ENCODE results near the gene RER1.

The RER1 gene, protein sequence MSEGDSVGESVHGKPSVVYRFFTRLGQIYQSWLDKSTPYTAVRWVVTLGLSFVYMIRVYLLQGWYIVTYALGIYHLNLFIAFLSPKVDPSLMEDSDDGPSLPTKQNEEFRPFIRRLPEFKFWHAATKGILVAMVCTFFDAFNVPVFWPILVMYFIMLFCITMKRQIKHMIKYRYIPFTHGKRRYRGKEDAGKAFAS

DNA sequence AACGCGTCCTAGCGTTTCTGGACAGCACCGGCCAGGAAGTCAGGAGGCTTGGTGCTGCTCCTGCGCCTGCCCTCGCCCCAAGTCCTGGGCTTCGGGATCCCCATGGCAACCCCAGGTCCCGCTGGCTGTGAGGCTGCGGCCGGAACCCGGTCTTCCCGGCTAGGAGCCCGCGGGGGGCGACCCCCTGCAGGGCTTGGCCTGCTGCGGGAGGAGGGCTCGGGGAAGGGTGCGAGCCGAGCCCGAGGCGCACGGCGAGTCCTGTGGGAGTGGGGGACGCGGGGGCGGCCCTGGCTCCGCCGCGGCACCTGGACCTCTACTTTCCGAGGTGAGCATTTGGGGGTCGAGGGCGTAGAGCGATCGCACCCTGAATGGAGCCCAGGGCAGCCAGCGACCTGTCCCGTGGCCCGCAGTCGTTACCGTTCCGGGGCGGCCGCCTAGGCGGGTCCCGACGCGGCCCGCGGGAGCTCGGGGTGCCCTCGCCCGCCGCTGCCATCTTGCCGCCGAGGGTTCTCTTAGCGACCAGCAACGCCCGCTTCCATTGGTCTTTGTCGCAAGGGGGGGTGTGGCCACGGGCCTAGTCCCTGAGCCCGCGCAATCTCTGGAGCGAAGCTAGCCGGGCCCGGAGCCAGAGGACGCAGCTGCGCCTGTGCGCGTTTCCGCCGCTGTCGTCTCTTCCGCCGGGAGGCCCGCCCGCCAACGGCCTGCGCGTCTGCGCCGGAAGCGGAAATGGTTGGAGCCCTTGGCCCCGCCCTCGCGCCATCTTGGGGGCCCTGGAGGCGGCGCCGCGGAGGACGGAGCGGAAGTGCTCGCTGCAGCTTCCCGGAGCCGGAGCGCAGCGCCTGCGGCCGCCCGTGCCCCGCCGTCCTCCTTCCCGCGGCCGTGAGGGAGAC is at the start of gene RER1, which contains the start of gene MORN1:
RER1 (plus strand) TSS at position 801 of the 890 bp plus-strand sequence. CDS start 3,950 bp downstream, outside the sequence.
MORN1 (minus strand) TSS at position 514 of the 890 bp plus-strand sequence; CDS start at position 493, 21 bp downstream.
- peak; percentile 99 for DNase-seq

DNA sequence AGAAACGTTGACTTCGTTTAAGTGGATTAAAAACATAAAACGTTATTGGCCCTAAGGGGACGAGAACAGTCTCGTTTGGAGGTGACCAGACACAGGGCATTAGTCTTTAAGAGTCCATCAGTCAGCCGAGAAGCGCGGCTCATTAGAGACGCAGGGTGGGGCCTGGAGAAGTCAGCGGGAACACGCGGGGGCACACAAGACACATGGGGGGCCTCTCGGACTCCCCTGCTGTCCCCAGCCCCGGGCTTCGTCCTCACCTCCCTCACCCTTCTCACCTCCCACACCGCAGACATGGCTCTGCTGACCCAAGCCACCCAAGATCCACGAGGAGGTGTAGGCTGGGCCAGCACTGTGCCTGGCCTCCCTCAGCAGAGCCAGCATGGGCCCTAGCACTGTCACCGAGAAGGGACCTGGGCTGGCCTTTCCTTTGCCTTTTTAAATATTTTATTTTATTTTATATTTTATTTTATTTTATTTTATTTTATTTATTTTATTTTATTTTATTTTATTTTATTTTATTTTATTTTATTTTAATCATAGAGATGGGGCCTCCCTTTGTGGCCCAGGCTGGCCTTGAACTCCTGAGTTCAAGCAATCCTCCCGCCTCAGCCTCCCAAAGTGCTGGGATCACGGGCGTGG is 49.1 kb upstream of the RER1 start:
- no peak for DNase-seq

DNA sequence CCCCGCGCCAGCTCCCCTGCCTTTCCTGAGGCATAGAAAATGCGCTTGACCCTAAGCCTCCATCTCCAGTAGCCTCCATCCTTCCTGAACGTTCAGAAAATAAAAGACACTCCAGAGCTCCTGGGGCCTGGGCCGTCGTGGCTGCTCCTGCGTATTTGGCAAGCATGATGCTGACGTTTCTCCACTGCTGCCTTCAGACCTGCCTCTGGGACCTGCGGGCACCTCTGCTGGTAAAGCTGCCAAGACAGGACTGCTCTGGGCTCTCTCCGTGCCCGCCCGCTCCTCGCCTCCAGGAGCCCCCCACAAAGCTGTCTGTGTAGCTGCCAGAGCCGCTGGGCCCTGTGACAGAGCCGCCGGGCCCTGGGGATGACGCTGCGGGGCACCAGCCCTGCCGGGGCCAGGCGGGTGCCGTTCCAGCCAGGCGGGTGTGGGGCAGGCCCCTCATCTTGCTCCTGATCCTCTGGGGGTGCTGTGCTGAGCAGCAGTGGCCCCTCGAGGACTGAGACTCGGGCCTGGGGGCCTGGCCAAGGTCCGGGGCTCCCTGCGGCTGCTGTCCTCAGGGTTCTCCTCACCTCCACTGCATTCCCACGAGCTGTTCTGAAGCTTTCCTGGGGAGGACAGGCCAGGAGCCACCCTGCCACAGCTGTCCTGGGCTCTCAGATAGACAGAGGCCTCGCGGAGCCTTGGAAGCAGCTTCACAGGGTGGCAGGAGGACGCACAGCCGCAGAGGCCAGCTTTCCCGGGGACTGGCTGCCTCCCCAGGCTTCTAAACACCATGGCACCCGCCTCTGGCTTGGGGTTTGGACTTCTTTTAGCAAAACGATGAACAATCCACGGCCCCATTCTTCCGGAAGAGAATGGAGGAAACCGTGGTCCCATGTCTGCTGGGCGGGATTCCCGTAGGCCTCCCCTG is 48.4 kb upstream of the RER1 start:
- DNase-seq = no peak

DNA sequence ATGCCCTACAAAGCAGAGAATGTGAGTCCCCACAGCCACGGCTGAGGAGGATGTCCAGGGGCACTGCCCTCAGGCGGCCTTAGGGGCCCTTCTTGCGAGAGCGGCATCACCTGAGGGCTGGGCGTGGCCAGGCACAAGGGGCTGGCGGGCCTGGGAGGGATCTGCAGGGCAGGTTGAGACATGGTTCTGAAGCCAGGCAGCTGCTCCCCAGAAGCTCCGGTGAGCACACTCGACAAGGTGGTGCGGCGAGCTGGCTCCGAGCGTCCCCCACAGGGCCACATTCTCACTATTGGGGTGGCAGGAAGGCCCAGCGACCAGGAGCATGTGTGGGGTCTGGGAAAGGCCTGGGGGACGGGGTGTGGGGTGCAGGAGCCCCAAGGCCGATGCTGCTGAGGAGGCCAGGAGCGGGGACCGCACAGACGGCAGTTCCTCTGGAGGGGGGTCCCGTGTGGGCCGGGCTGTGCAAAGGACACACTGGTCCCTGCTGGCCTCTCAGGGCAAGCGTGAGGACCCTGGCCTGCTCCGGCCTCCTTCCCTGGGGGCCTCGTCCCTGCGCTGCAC is 47.4 kb upstream of the RER1 start:
- DNase-seq = no peak

DNA sequence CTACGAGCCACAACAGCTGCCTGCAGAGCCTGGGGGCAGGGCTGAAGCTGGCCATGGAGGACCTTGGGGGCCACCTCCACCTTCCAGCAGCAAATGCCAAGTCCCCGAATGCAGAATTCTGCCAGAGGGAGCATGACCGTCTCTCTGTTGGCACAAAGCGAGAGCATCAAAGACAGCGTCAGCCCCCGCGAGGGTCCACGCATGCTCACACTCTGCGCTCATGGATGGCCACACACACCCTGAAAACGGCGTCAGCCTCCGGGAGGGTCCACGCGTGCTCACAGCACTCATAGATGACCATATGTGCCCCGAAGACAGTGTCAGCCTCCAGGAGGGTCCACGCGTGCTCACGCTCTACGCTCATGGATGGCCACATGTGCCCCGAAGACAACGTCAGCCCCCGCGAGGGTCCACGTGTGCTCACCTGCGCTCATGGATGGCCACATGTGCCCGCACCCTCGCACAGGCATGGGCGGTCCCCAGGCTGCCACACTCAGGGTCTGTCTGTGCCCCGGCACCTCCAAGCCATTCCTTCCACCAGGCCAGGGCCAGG is 46.8 kb upstream of the RER1 start:
- DNase-seq = no peak

DNA sequence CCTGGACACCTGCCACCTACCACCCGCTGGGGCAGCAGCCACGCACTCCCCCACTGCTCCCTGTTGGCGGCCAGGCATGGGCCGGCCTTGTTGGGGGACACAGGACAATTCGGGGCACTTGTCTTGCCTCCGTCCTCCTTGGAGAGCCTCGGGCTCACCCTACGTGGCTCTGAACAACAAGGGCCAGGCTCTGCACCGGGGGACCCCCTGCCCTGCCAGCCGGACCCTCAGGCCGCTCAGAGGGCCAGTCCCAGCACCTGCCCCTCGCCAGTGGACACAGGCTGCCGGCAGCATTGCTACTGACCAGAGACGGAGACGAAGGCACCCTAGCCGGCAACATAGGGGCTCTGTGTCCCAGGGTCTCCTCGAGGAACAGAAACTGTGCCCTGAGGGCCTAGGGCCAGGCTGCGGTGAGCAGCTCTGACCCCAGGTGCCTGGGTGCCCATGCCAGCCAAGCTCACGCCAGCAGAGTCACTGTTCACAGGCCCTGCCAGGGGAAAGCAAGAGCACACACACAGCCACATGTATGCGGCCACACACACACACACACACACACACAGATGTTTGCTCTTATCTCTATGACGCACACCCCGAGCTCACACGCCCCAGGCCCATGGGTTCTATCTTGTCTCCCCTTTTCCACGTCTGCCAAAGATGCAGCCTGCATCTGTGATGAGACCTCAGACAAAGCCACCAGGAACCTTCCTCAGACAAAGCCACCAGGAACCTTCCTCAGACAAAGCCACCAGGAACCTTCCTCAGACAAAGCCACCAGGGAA is 46.2 kb upstream of the RER1 start:
- DNase-seq = no peak

DNA sequence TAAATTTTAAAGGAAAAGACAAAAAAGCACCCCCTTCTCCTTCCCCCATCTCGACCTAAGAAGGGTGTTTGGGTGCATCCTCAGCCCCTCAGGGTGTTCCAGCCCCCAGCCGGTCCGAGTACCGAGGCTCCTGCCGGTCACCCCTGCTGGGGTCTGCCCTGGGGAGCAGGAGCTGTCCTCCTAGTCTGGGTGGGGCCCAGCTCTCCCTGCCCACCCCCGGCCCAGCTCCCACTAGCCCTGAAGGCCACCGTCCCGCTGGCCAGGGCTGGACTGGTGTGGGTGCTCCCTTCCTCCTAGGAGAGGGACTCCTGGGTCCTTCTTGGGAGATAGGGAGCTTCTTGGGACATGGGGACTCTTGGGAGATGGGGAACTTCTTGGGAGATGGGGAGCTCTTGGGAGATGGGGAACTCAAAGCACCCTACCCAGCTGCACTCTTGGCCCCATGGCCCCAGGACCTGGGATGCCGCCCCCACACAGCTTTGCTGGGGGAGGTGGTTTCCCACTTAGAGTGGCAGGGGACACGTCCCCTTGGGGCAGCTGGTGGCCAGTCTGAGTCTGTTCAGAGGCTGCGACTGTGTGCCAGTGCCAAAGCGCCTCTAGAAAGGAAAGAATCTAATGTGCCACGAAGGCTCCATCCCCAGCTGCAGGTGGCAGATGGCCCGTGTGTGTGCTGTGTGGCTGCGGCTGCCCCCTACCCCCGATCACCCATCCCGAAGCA is 44.8 kb upstream of the RER1 start:
- no peak for DNase-seq

DNA sequence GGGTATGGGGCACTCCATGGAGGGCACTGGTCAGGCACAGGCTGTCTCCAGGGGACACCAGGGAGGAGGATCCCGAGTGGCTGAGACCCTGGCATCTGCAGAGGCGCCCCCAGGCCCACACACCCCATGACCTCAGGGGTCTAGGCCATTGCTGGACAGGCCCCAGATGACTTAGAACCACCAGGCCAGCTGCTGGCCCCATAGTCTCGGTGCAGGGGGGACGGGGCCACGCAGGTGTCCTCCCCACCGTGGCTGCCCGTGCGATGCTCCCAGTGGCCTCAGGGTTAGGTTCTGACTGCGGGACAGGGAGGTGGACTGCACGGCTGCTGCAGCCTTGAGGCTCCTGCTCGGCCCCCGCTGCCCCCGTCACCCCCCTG is 44.2 kb upstream of the RER1 start:
- no peak for DNase-seq

DNA sequence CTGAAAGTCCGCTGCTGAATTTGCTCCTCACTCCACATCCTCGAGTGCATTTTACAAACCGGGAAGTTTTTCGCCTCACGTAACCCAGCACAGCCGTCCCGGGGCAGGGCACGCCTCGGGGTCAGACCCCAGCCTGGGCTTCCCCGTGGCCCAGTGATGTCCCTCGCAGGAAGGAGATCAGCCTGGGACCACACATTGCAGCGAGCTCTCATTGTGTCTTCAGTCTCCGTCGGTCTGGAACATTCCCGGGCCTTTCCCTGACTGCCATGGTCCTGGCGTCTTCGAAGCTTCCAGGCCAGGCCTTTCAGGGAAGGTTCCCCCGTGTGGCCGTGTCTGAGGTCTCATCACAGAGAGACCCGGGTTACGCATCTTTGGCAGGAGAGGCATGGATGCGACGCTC is 43.7 kb upstream of the RER1 start:
- DNase-seq = no peak

DNA sequence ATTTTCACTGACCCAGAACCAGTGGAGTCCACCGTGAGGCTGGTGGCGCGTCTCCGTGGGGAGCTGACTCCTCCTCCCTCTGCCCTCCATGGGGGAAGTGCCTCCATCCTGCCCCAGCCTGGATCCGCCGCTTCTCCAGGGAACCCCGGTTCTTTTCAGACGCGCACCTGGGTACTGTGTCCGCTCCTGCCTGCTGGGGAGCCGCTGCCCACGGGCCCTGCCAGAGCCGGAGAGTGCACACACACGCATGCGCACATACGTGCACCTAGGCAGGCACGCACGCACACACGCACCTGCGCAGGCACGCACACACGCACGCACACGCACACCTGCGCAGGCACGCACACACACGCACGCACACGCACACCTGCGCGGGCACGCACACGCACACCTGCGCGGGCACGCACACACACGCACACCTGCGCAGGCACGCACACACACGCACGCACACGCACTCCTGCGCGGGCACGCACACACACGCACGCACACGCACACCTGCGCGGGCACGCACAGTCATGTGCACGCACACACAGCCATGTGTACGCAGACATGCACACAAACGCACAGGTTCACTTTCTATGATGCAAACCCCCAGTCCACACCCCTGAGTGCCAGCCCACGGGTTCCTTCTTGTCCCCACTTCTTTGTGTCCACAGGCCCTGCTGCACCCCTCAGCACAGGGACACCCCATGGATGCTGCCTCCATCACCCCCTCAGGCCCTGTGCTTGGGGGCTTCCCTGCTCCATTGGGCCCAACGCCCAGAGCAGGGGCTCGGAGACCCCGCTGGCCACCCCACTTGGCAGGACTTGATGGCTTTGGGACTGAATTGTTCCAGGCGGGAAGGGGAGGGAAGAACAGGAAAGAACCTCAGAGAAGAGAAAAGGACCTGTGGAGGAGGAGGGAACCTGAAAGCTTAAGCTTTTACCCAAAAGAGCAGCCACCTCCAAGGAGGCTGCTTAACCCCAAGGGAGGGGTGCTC is 43.0 kb upstream of the RER1 start:
- DNase-seq = no peak

DNA sequence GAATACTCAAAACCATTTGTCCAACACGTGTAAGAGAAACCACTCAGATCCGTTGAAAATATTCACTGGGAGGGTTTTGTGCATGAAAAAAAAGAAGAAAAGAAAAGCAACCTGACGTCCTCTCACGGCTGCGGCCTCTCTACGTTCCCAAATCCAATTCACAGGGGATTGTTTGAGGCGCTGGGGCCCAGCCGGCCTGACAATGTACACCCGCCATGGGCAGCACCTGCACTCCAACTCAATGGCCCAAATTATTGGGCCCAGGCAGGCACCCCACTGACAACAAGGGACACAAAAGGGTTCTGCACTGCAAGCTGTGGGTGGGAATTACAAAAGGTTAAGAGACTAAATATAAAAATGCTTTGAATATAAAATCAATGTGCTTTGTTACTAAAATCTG is 41.8 kb upstream of the RER1 start:
- DNase-seq = no peak

DNA sequence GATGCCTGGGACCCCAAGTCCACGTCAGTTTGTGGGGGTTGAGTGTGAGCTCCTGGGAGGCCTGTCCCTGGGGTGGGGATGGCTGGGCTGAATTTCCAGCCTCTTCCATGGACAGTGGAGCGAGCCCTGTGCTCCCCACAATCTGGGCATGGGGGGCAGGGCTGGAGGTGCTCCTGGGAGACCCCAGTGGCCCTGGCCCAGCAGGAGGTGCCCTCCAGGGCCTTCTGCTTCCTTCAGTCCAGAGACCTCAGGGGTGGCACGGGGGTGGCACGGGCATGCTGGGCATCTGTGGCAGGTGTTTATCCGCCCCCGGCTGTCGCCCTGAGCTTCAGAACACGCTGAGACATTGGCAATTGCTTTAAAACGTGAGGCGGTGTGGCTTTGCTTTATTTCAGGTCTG is 41.1 kb upstream of the RER1 start:
- DNase-seq = no peak

DNA sequence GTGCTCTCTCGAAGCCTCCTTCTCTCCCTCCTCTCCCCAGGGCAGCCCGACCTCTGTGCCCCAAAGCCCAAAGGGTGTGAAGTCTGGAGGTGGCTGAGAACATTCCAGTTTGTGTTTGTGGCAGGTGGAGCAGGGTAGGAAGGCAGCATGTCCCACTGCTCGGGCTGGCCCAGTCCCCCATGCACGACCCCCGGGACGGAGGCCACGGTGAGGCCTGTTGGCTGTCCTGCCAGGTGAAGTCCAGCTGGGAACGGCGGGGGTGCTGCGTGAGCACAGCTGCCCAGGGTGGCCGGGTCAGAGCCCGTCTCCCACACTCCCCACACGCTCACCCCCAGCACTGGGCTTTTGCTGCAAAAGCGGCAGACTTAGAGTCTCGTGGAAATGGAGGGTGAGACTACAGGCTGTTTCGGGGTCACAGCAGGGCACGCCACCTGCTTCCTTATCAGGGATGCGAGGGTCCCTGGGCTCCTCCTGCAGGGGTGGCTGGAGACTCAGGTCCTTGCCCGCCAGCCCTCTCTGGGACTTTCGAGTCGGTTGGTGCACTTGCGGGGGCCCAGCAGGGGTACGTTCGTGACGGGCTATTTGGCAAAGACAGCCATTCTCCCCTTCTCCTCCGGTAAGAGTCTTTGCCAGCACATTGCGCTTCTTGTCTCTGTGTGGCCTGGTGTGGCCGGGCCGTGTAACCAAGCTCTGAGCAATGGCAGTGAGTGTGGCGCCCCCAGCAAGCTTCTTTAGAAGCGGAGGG is 40.6 kb upstream of the RER1 start:
- no peak for DNase-seq

DNA sequence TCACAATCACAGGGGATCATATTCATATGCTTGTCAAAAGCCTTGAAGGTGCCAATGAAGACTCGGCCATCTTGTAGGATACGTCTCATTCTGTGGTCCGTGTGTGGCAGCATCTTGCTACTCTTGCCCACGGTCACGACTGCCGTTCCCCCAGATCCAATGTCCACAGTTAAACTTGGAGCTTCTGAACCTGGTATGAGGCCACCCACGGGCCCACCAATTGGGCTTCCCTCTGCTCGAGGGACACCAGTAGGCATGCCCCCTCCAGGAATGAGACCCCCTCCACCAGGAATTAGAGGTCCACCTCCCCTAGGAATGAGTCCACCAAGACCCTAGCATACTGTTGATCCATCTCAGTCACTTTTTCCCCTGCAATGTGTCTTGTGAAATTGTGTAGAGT is 39.9 kb upstream of the RER1 start:
- no peak for DNase-seq

DNA sequence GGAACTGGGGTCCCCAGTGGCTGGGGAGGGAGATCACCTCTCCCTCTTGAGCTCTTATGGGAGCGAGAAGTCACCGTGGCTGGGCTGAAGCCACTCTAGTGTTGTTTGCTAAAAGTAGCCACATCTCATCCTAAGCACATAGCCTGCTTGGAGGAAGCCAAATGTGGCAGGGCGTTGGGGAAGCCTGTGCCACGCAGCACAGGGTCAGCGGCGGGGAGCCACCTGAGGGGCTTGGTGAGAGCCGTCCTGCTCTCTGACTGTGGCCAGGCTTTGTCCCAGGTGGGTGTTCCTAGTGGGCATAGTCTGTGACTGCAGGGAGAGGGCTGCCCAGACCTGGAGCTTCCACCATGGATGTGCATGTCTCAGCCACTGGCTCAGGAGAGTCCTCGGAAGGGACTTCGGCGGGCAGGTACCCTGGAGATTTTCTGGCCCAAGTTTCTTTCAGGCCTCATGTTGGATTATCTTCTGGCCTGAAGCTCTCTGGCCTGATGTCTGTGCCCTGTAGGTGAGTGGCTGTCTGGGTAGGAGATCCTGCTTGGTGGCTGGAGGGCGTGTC is 39.2 kb upstream of the RER1 start:
- DNase-seq = no peak

DNA sequence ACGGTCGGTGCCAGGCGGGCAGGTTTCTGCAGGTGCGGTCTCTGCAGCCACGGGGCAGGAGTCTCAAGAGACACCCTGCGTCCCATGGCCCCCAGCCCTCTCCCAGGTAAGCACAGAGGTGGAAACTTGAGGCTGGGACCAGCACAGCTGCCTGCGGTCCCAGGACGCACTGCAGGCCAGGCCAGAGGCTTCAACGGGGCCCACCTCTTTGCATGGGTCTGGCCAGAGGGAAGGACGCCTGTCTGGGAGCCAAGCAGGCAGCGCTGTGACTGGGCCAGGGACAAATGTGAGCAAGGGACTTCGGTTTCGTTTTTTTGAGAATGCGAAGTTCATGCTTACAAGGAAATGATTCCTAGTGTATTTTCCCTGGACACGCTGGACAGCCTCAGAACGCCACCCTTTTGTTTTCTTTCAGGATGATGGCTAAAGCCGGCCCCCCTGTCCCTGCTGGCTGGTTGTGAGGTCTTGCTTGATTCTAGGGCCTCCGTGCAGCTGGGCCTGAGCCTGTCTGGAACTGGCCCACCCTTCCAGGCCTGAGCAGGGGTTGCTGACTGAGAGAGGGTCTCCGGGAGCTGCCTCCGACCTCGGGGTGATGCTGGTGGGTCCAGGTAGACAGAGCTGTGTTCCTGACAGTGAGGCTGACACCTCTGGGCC is 38.6 kb upstream of the RER1 start:
- DNase-seq = no peak

DNA sequence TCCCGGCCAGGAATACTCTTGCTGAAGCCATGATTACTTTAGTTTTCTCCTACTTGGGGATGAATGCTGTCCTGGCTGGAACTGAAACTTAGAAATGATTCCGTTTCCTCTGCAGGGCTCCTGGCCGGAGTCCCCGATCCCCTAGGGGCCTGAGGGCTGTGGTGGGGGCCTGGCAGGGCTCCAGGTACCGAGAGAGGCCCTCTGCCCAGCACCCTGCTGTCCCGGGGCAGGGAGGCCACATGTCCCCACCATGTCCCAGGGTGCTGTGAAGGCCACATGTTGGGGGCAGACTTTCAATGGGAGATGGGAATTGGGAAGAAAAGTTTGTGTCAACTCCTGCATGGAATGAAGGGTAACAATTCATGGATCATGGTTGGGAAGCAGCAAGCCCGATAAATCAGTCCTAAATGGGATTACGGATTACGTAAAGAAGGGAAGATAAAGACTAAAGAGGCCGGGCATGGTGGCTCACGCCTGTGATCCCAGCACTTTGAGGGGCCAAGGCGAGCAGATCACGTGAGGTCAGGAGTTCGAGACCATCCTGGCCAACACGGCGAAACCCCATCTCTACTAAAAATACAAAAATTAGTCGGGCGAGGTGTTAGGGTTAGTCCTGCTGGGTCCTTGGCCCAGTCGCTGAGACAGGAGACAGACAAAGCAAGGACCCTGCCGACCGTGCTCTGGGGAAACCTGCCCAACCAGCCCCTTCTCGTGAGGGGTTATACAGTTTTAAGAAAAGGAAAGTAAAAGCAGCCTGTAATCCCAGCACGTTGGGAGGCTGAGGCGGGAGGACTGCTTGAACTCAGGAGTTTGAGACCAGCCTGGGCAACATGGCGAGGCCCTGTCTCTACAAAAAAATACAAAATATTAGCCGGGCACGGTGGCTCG is 37.8 kb upstream of the RER1 start:
- no peak for DNase-seq

All from CD4-positive, alpha-beta T cell treated with Interferon gamma for 1 hour (primary cell).